ENCODE measurements around the gene SLTM. TPM values are rescaled to one million over a fixed set of nuclear protein-coding genes. Genes with fewer than 3 reads are reported as not detected.

SLTM gene
- polyA plus RNA-seq (ENCODE audit: low read depth in 6 of 6), result 10 to 100 TPM; 42.5 to 100.0 (median 65.9) TPM

DNA sequence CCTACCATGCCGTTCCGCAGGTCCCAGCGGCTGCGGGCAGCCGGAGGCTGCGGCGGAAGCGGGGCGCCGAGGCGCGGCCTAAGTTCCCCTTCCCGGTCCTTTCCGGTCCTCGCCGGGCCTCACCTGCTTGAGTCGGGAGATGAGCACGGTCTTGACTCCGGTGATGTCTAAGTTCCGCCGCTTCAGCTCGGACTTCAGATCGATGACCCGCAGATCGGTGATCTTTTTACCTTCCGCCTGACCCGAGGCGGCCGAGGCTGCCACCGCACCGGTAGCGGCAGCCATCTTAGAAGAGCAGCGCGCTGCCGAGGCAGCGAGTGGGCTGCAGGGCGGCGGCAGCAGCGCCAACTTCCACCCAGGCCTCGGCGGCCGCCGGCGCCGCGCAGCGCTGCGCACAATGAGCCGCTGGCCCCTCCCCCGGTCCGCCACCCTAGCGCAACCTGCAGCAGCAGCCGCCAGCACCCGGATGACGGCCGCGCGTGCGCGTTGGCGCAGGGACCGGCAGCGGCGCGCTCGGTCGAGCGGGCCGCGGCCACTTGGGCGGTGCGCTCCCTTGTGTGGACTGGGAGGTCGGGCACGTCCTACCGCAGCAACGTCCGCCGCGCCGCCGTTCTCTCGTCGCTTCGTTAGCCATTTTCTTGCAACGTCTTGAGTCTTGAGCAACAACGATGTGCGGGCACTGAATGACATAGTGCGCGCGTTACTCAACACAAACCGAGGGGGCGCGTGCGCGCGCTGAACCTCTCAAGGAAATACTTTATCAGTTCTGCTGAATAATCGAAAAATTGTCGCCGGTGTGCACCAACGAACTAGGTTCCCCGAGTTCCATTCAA is at the start of gene SLTM:
SLTM (minus strand) TSS at position 399 of the 833 bp plus-strand sequence; CDS start at position 285, 114 bp downstream.
- Mint-ChIP-seq H3K27me3 (no peaks in the 10 kb centered on the region), H3K9me3 (no peaks in the 10 kb centered on the region), H3K27ac (peak within 1 kb of the TSS; percentile 96 to 100 (median 99)), H3K4me3 (peak within 1 kb of the TSS; percentile 84 to 100 (median 98)), H3K4me1 (peaks cover 7 to 34% (median 10%) of the 10 kb centered on the region in 3 donors), H3K36me3 (no peaks in the 10 kb centered on the region)
- ATAC-seq (ENCODE audit: low read depth in 2 of 2) (peak; percentile 90), DNase-seq (peak; percentile 91)

GRCh38 chr15:58983261-58983660 is 49.8 kb upstream of the SLTM start:
- DNase-seq, result no peak
- ATAC-seq (ENCODE audit: low read depth in 2 of 2), result no peak
- Mint-ChIP-seq H3K27me3 (no peaks in the 10 kb centered on the region), H3K4me1 (peaks cover 15 to 49% (median 27%) of the 10 kb centered on the region in 3 donors), H3K36me3 (no peaks in the 10 kb centered on the region), H3K4me3 (no peak overlapping the region), H3K9me3 (no peaks in the 10 kb centered on the region), H3K27ac (no peak overlapping the region)

DNA sequence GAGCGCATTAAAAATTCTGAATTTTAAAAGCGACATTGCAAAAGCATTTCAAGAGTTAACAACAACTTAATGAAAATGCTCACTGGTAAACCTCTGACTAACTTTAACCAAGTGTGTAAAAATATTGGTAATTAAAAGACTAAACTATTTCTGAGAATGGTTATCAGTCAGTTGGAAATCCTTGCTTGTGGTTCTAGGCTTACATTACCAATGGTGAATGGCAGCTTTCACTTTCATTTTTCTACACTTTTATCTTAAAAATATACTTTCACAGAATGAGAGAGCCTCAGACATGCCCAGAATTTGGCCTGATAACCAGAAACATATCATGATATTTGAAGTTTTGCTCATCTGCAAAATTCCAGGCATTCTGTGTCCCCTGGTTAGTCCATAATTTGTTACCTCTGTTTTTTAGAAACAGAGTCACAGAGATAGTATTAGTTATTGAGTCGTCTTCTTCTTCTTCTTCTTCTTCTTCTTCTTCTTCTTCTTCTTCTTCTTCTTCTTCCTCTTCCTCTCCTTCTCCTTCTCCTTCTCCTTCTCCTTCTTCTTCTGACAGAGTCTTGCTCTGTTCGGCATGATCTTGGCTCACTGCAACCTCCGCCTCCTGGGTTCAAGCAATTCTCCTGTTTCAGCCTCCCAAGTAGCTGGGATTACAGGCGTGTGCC is 48.5 kb upstream of the SLTM start:
- ATAC-seq (ENCODE audit: low read depth in 2 of 2), result no peak
- H3K4me3 Mint-ChIP-seq, result peak overlapping the region in 4 of 8 donors; percentile 24 to 30 (median 28)
- no peaks in the 10 kb centered on the region for H3K9me3 Mint-ChIP-seq
- DNase-seq, result no peak
- H3K27ac Mint-ChIP-seq, result peak overlapping the region in 4 of 6 donors; percentile 24 to 87 (median 66)
- no peaks in the 10 kb centered on the region for H3K27me3 Mint-ChIP-seq
- peaks cover 14 to 50% (median 33%) of the 10 kb centered on the region in 3 donors for H3K4me1 Mint-ChIP-seq
- H3K36me3 Mint-ChIP-seq, result no peaks in the 10 kb centered on the region

- Mint-ChIP-seq H3K36me3 (no peaks in the 10 kb centered on the region), H3K9me3 (peaks cover 0 to under 1% (median 0%) of the 10 kb centered on the region in 7 donors), H3K4me3 (peak overlapping the region in 6 of 8 donors; percentile 26 to 81 (median 48)), H3K4me1 (peaks cover 24 to 64% (median 44%) of the 10 kb centered on the region in 3 donors), H3K27me3 (no peaks in the 10 kb centered on the region), H3K27ac (peak overlapping the region; percentile 66 to 96 (median 90))
- DNase-seq, result peak; percentile 33
- ATAC-seq (ENCODE audit: low read depth in 2 of 2), result no peak
Measured at GRCh38 chr15:58980351-58980939, 47.0 kb upstream of the SLTM start.

DNA sequence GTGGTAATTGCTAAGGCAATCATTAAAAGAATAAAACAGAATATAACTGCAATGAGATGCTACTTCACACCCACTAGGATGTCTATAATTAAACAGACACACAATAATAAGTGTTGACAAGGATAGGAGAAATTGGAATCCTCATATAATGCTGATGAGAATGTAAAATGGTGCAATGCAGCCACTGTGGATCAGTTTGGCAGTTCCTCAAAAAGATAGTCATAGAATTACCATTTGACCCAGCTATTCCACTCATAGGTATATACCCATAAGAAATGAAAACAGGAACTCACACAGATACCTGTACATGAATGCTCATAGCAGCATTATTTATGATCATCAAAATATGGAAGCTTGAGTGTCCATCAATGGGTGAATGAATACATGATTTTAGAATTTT is 44.4 kb upstream of the SLTM start:
- H3K27ac Mint-ChIP-seq, result no peak overlapping the region
- H3K4me1 Mint-ChIP-seq, result peaks cover 37 to 78% (median 60%) of the 10 kb centered on the region in 3 donors
- H3K4me3 Mint-ChIP-seq, result no peak overlapping the region
- no peaks in the 10 kb centered on the region for H3K36me3 Mint-ChIP-seq
- ATAC-seq (ENCODE audit: low read depth in 2 of 2), result no peak
- no peaks in the 10 kb centered on the region for H3K27me3 Mint-ChIP-seq
- H3K9me3 Mint-ChIP-seq, result peaks cover 0 to 2% (median 0%) of the 10 kb centered on the region in 7 donors
- no peak for DNase-seq

DNA sequence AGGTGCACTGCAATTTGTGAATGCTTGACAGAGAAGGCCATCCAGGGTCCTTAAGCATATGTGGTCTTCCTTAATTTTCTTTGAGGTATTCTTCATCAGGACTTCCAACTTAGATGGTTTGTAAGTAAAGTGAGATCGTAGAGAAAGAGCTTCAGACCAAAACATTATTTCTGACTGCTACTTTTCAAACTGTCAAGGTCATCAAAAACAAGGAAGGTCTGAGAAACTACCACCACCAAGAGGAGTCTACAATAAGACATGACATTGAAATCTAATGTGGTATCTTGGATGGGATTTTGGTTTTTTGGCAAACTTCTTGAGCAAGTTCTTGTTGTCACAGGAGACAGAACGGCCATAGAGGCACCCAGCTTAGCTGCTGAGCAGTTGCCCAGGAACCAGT is 34.0 kb upstream of the SLTM start:
- H3K4me3 Mint-ChIP-seq, result no peak overlapping the region

GRCh38 chr15:58966698-58967097 is 33.2 kb upstream of the SLTM start:
- no peak for DNase-seq
- H3K36me3 Mint-ChIP-seq, result no peaks in the 10 kb centered on the region
- no peak for ATAC-seq (ENCODE audit: low read depth in 2 of 2)
- peak overlapping the region in 1 of 6 donors; percentile 80 for H3K27ac Mint-ChIP-seq
- no peak overlapping the region for H3K4me3 Mint-ChIP-seq
- H3K27me3 Mint-ChIP-seq, result no peaks in the 10 kb centered on the region
- peaks cover 0 to 3% (median 0%) of the 10 kb centered on the region in 3 donors for H3K4me1 Mint-ChIP-seq
- H3K9me3 Mint-ChIP-seq, result no peaks in the 10 kb centered on the region

More for the DNA sequence above, 34.0 kb upstream of the SLTM start:
- no peaks in the 10 kb centered on the region for H3K36me3 Mint-ChIP-seq
- ATAC-seq (ENCODE audit: low read depth in 2 of 2), result no peak
- no peak overlapping the region for H3K27ac Mint-ChIP-seq
- no peaks in the 10 kb centered on the region for H3K9me3 Mint-ChIP-seq
- peaks cover 0 to 7% (median 0%) of the 10 kb centered on the region in 3 donors for H3K4me1 Mint-ChIP-seq
- DNase-seq, result no peak
- H3K27me3 Mint-ChIP-seq, result no peaks in the 10 kb centered on the region

DNA sequence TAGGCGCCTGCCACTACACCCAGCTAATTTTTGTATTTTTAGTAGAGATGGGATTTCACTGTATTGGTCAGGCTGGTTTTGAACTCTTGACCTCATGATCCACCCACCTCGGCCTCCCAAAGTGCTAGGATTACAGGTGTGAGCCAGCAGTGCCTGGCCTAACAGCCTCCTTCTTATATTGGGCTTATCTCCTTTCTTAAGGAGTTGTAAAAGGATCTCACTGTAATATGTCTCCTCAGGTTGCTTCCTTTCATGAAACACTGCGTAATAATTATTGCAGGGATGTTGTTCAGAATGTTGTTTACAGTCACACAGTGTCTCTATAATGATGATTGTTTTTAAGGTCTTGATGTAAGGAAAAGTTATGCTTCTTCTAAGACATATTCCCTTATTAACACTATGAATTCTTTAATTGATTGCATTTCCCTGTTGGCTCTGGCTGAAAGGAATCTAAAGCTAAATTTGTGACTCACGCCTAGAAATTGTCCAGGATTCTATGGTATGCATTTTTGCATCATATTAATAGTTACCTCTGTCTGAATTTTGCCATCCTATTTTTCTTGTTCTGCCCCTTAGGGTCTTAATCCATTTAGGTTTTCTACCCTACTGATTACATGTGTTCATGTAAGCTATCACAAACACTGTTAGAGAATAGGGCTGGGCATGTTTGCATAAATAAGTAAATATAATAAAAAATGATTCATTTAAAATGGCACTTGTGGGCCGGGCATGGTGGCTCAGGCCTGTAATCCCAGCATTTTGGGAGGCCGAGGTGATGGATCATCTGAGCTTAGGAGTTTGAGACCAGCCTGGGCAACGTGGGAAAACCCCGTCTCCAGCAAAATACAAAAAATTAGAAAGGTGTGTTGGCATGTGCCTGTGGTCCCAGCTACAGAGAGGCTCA is 29.4 kb upstream of the SLTM start:
- no peak for ATAC-seq (ENCODE audit: low read depth in 2 of 2)
- H3K4me1 Mint-ChIP-seq, result no peaks in the 10 kb centered on the region
- DNase-seq, result no peak
- no peak overlapping the region for H3K27ac Mint-ChIP-seq
- H3K9me3 Mint-ChIP-seq, result no peaks in the 10 kb centered on the region
- H3K4me3 Mint-ChIP-seq, result no peak overlapping the region
- H3K27me3 Mint-ChIP-seq, result no peaks in the 10 kb centered on the region
- H3K36me3 Mint-ChIP-seq, result no peaks in the 10 kb centered on the region

- no peaks in the 10 kb centered on the region for H3K9me3 Mint-ChIP-seq
- ATAC-seq (ENCODE audit: low read depth in 2 of 2) (no peak), DNase-seq (no peak)
- peaks cover 5 to 6% (median 5%) of the 10 kb centered on the region in 3 donors for H3K4me1 Mint-ChIP-seq
- peak overlapping the region in 1 of 6 donors; percentile 38 for H3K27ac Mint-ChIP-seq
- no peaks in the 10 kb centered on the region for H3K36me3 Mint-ChIP-seq
- no peaks in the 10 kb centered on the region for H3K27me3 Mint-ChIP-seq
- H3K4me3 Mint-ChIP-seq, result no peak overlapping the region
Measured at GRCh38 chr15:58962136-58962535, 28.7 kb upstream of the SLTM start.

- Mint-ChIP-seq H3K36me3 (no peaks in the 10 kb centered on the region), H3K4me3 (no peak overlapping the region), H3K4me1 (peaks cover 5 to 7% (median 6%) of the 10 kb centered on the region in 3 donors), H3K9me3 (no peaks in the 10 kb centered on the region), H3K27ac (no peak overlapping the region), H3K27me3 (no peaks in the 10 kb centered on the region)
- ATAC-seq (ENCODE audit: low read depth in 2 of 2) (no peak), DNase-seq (no peak)
Measured at GRCh38 chr15:58958811-58959210, 25.3 kb upstream of the SLTM start.

DNA sequence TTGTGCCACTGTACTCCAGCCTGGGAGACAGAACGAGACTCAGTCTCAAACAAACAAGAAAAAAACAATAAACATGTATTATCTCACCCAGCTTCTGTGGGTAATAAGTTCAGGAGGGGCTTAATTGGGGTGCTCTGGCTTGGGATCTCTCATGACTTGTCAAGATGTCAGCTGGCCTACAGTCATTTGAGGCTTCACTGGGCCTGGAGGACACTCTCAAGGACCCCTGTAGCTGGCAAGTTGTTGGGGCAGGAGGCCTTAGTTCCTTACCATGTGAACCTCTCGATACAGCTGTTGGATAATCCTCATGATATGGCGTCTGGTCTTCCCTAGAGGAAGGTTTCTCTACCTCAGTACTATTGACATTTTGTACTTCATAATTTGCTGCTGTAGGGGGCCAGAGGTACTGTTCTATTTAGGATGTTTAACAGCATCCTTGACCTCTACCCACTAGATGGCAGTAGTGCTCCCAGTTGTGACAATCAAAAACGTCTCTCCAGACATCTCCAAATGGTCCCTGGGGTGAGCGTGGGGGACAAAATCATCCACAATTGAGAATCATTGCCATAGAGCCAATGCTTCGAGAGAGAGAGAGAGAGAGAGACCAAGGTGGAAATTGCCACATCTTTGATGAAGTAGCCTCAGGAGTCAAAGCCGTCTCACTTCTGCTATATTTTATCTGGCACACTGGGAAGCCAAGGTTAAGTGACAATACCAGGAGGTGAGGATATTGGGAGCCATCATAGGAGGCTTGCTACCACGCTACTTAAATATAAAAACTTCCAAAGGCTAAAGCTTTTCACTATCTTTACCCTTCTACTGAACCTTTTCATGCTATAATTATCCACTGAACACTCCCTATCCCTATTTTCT is 23.9 kb upstream of the SLTM start:
- Mint-ChIP-seq H3K27me3 (no peaks in the 10 kb centered on the region), H3K9me3 (no peaks in the 10 kb centered on the region), H3K4me1 (peaks cover 5 to 7% (median 6%) of the 10 kb centered on the region in 3 donors), H3K36me3 (no peaks in the 10 kb centered on the region), H3K4me3 (no peak overlapping the region), H3K27ac (peak overlapping the region in 2 of 6 donors; percentile 65 to 70)
- DNase-seq (peak; percentile 61), ATAC-seq (ENCODE audit: low read depth in 2 of 2) (peak; percentile 96 to 97)

GRCh38 chr15:58952751-58953150 is 19.3 kb upstream of the SLTM start:
- Mint-ChIP-seq H3K36me3 (no peaks in the 10 kb centered on the region), H3K27ac (no peak overlapping the region), H3K4me1 (peaks cover 5 to 7% (median 6%) of the 10 kb centered on the region in 3 donors), H3K4me3 (no peak overlapping the region), H3K9me3 (no peaks in the 10 kb centered on the region), H3K27me3 (no peaks in the 10 kb centered on the region)
- ATAC-seq (ENCODE audit: low read depth in 2 of 2) (no peak), DNase-seq (no peak)

Measured in naive B cell (primary cell).